ENCODE results near the gene PRELID1. TPM values are rescaled to one million over a fixed set of nuclear protein-coding genes. Genes with fewer than 3 reads are reported as not detected.
A peak's percentile ranks its signal among the peaks of the same experiment; 100 is the strongest.

The PRELID1 gene
- total and polyA plus RNA-seq, 8 donors: 77.8 to 153 (median 120) TPM

GRCh38 chr5:177311392-177311722 lies 7.8 kb downstream of the PRELID1 start:
- H3K4me3 ChIP-seq: peak overlapping the region; percentile 20 to 50 (median 32)
- TF ChIP-seq, protein P1, sequence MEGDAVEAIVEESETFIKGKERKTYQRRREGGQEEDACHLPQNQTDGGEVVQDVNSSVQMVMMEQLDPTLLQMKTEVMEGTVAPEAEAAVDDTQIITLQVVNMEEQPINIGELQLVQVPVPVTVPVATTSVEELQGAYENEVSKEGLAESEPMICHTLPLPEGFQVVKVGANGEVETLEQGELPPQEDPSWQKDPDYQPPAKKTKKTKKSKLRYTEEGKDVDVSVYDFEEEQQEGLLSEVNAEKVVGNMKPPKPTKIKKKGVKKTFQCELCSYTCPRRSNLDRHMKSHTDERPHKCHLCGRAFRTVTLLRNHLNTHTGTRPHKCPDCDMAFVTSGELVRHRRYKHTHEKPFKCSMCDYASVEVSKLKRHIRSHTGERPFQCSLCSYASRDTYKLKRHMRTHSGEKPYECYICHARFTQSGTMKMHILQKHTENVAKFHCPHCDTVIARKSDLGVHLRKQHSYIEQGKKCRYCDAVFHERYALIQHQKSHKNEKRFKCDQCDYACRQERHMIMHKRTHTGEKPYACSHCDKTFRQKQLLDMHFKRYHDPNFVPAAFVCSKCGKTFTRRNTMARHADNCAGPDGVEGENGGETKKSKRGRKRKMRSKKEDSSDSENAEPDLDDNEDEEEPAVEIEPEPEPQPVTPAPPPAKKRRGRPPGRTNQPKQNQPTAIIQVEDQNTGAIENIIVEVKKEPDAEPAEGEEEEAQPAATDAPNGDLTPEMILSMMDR (IDR thresholded peaks at IDR 0.05): no peak
- DNase-seq (peak in 2 of 6 donors; percentile 67 to 82), ATAC-seq (no peak), FAIRE-seq (no peak)
- no peak overlapping the region for H3K27ac ChIP-seq
- H3K27me3 ChIP-seq: no peaks in the 10 kb centered on the region
- intact Hi-C loops (cut with DNase I): loop anchor here in 1 of 3 donors (10.0 kb wide), 2 partner anchors 73 to 143 kb away; partner anchors contain the start of gene SLC34A1
- WGBS, 2 donors: 16 to 48% methylated on average over 13 to 23 of the region's 23 CpGs
- H3K9me3 ChIP-seq: no peaks in the 10 kb centered on the region
- peaks cover 0 to 12% (median 5%) of the 10 kb centered on the region in 3 donors for H3K36me3 ChIP-seq
- peaks cover 11 to 32% (median 12%) of the 10 kb centered on the region in 3 donors for H3K4me1 ChIP-seq

GRCh38 chr5:177311723-177312648 lies 8.4 kb downstream of the PRELID1 start, which contains the start of gene MXD3:
MXD3 (minus strand) TSS chr5:177311898; CDS start chr5:177311830, 68 bp downstream.
- Histone ChIP-seq H3K36me3 (peaks cover 0 to 6% (median 0%) of the 10 kb centered on the region in 3 donors), H3K27ac (no peak within 1 kb of the TSS), H3K27me3 (no peaks in the 10 kb centered on the region), H3K9me3 (no peaks in the 10 kb centered on the region), H3K4me3 (peak within 1 kb of the TSS; percentile 20 to 50 (median 32)), H3K4me1 (peaks cover 11 to 32% (median 12%) of the 10 kb centered on the region in 3 donors)
- intact Hi-C loops (cut with DNase I): loop anchor here in 1 of 3 donors (10.0 kb wide), 2 partner anchors 73 to 143 kb away; partner anchors contain the start of gene SLC34A1
- ATAC-seq: peak; percentile 61 to 93 (median 85)
- TF ChIP-seq, protein P1 (IDR thresholded peaks at IDR 0.05): no peak
- DNase-seq: peak; percentile 92 to 95 (median 94)
- 9 to 20% methylated on average over 70 to 78 of the region's 78 CpGs for WGBS, 2 donors
- FAIRE-seq: no peak

- H3K27ac ChIP-seq: no peak overlapping the region
- DNase-seq: peak in 1 of 6 donors; percentile 72
- intact Hi-C loops (cut with DNase I): loop anchor here in 1 of 3 donors (10.0 kb wide), 2 partner anchors 72 to 142 kb away; partner anchors contain the start of gene SLC34A1
Measured at GRCh38 chr5:177312649-177313181, 9.1 kb downstream of the PRELID1 start.

GRCh38 chr5:177313561-177314259 lies 10.1 kb downstream of the PRELID1 start:
- TF ChIP-seq, protein P1 (IDR thresholded peaks at IDR 0.05): no peak
- Histone ChIP-seq H3K27me3 (no peaks in the 10 kb centered on the region), H3K27ac (no peak overlapping the region), H3K4me1 (peaks cover 0 to 25% (median 16%) of the 10 kb centered on the region in 3 donors), H3K36me3 (no peaks in the 10 kb centered on the region), H3K9me3 (no peaks in the 10 kb centered on the region), H3K4me3 (no peak overlapping the region)
- intact Hi-C loops (cut with DNase I): loop anchor here in 1 of 3 donors (10.0 kb wide), 2 partner anchors 71 to 141 kb away; partner anchors contain the start of gene SLC34A1
- no peak for FAIRE-seq
- no peak for ATAC-seq
- WGBS, 2 donors: 91 to 95% methylated on average over 15 of the region's 15 CpGs
- peak in 2 of 6 donors; percentile 23 to 28 for DNase-seq

More at GRCh38 chr5:177312649-177313181, 9.1 kb downstream of the PRELID1 start:
- WGBS, 2 donors: 34 to 37% methylated on average over 19 of the region's 19 CpGs
- peaks cover 9 to 29% (median 12%) of the 10 kb centered on the region in 3 donors for H3K4me1 ChIP-seq
- no peaks in the 10 kb centered on the region for H3K9me3 ChIP-seq
- FAIRE-seq: no peak
- H3K27me3 ChIP-seq: no peaks in the 10 kb centered on the region
- no peak for ATAC-seq
- TF ChIP-seq, protein P1 (IDR thresholded peaks at IDR 0.05): no peak
- peak overlapping the region in 1 of 4 donors; percentile 50 for H3K4me3 ChIP-seq
- no peaks in the 10 kb centered on the region for H3K36me3 ChIP-seq

All from pancreas (tissue), 10 donors.